GDM1 (cell line): ENCODE results near the gene NPSR1.
"Not testable (repeated sequence)": the region's sequence is repeated elsewhere in the genome, so short reads cannot be mapped to it uniquely, and the experiment has no call there.

Experiments used
- DNase-seq: peaks from one replicate; lab custom pipeline; 2025; lab: John Stamatoyannopoulos, UW

The NPSR1 gene

DNA sequence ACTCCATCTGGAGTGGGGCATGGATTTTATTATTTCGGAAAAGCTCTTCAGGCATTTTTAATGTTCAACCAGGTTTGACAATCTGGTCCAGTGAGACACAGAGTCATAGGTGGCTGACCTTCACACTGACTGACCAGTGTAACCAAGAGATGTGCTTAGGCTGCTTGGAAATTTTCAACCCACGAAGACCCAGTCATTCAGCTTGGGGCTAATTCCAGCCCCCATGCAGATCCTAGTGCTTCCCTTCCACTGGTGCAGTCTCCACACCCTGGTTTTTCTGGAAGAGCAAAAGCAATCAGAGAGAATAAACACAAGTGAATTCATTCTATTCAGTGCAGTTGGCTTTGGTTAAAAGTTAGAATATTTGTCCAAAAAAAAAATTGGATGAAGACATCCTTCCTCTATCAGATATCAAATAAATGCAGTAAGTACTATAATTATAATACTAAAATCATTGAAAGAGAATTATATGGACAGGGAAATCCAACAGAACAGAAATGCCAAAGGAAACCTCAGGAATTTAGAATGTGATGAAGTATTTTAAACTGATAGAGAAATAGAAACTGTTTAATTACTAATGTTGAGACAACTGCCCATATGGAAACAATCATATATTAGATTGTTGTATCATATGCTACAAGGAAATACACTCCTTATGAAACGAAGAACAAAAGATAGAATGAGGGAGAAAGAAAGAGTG is 178.0 kb downstream of the NPSR1 start:
- DNase-seq, result no peak

GRCh38 chr7:34837316-34837715 is 179.3 kb downstream of the NPSR1 start:
- DNase-seq, result no peak

DNA sequence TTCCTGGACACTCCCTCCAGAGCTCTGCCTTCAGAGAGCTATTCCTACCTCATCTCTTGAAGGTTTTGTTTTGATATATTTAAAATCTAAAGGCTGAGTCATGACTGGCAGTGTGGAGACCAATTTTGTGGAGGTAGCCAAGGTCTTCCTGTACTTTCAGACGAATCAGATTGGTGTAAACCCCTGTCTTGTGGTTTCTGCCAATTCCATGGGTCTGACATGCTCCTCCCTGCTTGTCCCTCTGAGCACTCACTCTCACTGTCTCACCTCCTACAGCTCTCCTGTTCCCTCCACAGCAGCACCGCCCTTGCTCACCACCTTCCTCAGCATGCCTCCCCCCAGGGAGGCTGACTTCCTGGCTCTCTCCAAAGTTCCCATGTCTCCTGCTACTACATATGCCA is 179.8 kb downstream of the NPSR1 start:
- DNase-seq, result no peak

GRCh38 chr7:34838329-34838728 is 180.3 kb downstream of the NPSR1 start:
- DNase-seq, result no peak

DNA sequence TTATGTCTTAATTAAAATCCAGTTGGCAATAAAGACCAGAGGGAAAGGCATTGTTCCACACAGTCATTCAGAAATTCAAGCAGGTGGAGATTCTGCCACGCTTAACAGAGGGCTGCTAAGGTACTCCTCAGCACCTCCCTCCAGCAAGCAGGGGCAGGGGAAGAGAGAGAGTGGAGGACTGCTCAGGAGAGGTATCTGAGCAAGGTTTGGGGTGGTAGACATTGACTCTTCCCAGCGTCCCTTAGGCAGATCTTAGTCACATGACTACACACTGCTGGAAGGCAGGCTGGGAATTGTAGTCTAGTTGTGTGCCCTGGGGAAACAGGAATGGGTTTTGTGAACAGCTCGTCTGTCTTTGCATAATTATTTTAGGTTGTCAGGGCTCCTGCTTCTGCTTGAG is 181.6 kb downstream of the NPSR1 start:
- DNase-seq, result no peak

GRCh38 chr7:34840176-34840785 is 182.3 kb downstream of the NPSR1 start:
- no peak for DNase-seq

DNA sequence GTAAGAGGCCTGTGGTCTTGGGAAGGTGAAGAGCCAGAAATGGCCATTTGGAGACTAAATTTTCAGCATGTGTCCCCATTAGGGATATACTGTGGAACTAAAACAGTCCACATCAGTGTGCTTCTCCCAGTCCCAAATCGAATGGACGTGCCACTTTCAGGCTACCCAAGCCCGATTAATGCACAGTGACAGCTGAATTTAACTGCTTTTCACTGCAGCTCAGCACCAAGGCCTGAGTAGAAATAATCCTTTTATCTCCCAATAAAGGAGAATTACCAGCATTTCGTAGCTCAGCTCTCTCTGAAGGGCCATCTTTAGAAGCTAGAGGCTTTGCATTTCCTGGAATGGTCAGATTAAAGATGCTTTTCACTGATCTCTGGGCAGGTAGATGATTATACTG is 183.3 kb downstream of the NPSR1 start:
- no peak for DNase-seq

GRCh38 chr7:34842782-34843181 is 184.8 kb downstream of the NPSR1 start:
- no peak for DNase-seq

GRCh38 chr7:34844406-34844805 is 186.4 kb downstream of the NPSR1 start:
- DNase-seq, result no peak

DNA sequence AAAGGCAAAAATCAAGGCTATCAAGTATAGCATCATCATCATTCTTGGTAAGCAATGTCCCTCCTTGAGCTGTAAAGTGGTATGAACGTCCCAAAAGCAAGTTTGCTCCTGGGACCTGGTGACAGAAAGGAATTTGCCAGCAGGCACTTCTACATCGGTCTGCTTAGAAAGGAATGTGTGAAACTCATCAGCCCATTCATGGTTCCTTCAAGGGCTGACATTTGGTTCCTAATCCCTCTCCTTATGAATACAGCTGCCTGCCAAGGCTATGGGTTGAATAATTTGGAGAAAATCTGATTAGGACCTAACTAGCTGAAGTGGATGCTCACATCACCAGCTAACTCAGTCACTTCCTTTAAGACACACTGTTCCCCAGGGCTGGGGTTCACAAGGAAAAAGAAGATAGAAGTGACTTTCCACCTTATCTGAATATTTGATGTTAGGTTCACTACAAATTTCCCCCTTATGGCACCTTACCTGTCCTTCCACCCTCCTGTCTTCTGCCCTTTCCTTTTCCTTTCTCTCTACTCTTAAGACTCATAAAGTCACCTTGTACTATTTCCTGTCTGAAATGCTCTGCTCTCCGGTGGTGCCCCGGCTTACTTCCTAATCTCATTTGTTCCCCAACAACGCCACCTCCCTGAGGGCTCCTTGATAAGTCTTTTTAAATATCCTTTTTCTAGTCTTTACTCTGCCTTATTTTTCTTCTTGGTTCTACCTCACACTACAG is 187.1 kb downstream of the NPSR1 start:
- no peak for DNase-seq

GRCh38 chr7:34845666-34846361 is 187.8 kb downstream of the NPSR1 start:
- no peak for DNase-seq

DNA sequence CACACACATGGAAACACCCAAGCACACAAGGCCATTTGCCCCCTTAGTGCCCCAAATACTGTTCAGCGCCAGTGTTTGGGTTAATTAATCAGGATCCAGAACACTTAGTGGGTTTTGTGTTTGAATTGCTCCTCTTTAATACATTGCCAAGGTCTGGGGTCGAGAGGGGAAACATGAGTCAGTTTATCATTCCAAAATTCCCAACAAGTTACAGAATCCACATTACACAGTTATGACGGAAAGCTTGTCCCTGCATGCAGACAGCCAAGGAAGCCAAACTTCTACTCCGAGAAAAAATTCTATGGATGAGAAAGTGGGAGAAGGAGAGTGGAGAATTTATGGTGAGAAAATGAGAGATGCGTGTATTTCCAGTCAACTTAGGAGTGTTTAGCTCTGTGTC is 189.0 kb downstream of the NPSR1 start:
- DNase-seq, result no peak

DNA sequence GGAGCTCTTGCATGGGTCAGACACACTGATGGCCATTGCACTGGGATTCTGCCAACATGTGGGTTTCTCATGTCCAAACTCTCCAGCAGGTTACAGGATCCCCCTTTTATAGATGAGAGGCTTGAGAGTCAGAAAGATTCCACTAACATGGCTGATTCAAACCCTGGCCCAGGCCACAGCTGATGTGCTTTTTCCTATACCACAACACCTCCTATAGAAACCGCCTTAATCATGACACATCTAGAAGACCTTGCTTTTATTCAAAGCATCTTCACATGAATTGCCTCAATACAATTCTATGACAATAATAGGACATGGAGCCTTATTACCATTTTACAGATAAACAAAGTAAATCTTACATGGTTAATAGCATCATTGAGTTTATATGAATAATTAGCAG is 190.7 kb downstream of the NPSR1 start:
- DNase-seq, result no peak

DNA sequence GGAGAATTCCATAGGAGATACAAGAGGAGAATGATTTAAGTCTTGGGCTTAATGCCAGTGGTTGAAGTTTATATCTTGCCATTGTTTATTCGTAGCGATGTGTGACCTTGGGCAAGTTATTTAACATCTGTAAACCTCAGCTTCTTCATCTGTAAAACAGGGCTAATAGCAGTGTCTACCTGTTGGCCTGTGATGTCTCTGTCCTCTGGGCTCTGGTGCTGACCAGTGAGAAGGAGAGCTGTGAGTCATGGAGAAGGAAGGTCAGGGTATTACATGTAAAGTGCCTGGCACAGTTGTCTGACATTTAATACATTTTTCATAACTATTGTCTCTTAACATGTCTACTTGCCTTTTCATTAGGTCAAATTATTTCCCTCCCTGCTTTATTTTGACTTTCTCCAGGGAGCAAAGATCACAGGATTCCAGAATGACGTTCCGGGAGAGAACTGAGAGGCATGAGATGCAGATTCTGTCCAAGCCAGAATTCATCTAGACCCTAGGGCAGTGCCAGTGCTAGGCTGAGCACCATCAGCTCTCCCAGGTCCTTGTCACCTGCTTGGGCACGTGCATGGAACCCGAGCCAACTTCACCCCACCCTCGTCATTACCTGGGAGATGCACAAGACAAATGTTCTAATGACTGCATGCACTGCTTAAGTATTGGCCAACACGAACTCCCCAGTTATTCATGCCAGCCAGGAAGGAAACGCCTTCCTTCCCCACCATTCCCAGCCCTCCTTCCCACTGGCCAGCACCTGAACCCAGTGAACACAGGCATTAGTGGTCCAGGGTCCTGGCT is 191.3 kb downstream of the NPSR1 start:
- no peak for DNase-seq

DNA sequence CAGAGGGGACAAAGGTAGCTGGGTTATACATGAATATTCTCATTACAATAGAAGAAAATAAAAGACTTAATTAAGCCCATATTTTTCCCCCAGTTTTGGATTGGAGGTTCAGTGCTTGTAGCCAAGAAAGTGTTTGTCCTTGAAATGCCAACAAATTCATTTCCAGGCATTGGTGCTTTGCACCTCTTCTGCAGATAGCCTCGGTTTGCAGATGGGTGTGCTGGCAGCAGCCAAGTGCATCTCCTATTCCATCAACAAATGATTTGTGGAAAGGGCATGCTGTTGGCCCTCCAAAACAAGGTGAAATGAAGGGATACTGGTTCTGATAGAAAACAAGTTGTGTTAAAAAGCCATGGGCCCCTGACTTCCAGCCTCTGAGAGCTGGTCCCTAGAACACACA is 192.0 kb downstream of the NPSR1 start:
- no peak for DNase-seq

DNA sequence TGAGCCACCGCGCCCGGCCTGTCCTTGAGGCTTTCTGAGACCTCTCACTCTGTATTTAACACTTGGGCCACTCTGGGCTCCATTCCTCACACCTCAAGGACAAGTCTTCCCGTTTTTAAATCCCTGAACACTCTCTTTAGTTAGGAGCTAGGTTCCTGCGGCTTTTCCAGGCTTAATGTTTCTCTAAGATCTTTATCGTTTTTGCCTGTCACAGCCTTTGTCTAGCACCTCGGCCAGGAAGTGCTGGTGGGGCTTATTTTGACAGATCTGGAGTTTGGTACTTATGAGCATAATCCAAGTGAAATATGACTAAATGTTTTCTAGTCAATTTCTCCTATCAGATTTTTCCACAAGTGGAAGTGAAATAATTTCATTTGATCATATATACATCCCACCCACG is 192.7 kb downstream of the NPSR1 start:
- DNase-seq, result no peak

DNA sequence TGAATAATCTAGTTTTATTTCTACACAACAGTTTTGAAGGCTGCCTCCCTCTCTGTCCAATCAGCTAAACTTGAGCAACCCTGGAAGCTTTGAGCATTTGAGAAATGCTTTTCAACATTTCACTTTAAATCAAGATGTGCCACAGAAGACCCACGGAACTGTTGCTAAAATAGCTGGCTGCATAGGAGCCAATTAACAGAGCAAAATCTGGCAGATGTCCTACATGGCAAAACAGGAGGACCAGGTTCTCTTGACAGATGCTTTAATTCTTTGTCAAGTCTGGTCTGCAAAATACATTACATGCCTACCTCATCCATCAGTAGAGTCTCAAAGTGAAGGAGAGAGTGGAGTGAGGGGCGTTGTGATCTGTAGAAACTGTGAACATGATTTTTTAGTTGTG is 193.4 kb downstream of the NPSR1 start:
- DNase-seq, result no peak

DNA sequence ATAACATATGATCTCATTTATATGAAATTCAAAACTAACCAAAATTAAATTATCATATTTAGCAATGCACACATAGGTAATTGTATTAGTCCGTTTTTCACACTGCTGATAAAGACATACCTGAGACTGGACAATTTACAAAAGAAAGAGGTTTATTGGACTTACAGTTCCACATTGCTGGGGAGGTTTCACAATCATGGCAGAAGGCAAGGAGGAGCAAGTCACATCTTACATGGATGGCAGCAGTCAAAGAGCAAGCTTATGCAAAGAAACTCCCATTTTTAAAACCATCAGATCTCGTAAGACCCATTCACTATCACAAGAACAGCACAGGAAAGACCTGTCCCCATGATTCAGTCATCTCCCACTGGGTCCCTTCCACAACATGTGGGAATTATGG is 200.4 kb downstream of the NPSR1 start:
- DNase-seq, result not testable (repeated sequence)

DNA sequence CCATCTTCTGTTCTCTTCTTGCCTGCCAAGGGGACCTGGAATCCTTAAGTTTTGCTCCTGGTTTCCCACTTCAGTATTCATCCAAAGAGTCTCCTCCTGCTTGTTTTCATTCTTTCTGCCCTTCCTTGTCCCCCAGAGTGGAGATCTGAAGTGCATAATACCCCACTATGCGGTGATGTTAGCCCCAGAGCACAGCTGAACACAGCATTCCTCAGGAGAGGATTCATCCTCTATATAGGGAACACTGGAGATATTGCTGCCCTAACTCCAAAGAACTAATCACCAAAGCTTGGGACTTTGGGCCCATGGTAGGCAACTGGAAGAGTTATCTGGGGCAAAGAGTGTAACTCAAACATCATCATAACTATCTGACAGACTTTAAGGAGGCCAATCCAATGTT is 201.3 kb downstream of the NPSR1 start:
- not testable (repeated sequence) for DNase-seq

DNA sequence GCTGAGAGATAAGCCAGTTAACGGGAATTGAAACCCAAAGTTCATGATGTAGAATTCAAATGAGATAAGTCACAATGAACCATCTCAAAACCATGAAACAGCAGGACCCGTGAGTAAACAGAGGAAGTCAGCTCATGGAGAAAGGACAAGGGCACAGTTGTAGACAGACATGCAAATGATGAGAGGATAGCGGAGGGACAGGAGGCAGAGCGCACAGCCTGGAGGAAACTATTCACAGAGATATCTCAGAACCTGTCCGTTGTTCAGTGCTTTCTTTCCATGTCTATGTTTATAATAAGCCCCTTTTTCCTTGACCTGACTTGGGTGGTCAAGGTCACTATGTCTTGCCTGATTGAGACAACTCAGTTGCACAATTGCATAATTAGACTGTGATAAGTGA is 208.2 kb downstream of the NPSR1 start:
- DNase-seq, result not testable (repeated sequence)

DNA sequence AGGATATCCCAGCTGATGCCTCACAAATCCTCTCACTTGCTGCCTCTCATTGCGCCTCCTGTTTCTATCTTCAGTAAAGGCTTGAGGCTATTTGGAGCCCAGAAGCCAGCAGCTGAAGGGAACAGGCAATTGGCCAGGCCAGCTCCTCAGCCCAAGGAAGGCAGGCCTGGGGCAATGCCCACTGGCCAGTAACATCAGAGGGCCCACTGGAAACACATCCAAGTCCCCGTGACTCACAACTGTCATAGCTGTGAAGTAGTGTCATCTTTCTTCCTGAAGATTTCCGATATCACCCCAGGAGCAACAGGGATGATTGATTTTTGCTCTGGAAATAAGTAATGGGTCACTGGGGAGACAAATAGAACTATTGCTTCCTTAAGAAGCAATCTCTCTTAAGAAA is 209.3 kb downstream of the NPSR1 start:
- DNase-seq, result not testable (repeated sequence)

GRCh38 chr7:34868602-34869001 is 210.6 kb downstream of the NPSR1 start:
- not testable (repeated sequence) for DNase-seq
